ENCODE data around the gene TUBD1. TPM values are rescaled to one million over a fixed set of nuclear protein-coding genes. Genes with fewer than 3 reads are reported as not detected.

TUBD1 gene
- total RNA-seq, 2 experiments from 2014 or later = 15.2 to 15.4 TPM

DNA sequence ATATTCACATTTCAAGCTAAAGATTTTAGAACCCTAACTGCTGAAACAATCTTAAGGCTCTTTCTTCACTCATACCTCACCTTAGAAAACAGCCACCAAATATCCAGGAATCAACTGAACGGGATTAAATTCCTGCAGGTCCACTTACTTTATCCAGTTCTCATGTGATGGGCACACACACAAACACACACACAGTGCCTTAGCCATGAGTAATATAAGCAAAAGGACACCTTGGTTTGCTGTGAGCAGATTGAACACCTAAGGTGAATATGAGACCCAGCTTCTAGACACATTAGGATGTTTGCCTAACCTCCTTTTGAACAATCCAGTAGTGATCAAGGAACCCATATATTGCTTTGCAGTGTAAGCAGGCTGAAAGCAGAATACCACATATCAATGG lies 81.5 kb downstream of the TUBD1 start:
- Mint-ChIP-seq H3K9me3 (no peaks in the 10 kb centered on the region), H3K27me3 (ENCODE audit: low read depth) (no peaks in the 10 kb centered on the region), H3K4me3 (no peak overlapping the region), H3K36me3 (ENCODE audit: low read depth) (peaks cover 31% of the 10 kb centered on the region), H3K27ac (no peak overlapping the region), H3K4me1 (ENCODE audit: low read depth) (peaks cover 8% of the 10 kb centered on the region)
- CTCF ChIA-PET = interaction anchor here (0.8 kb wide), 1 partner anchor 14 kb away, joined by 3 read pairs; no protein-coding TSS in a partner anchor
- DNase-seq = no peak
- intact Hi-C loops (cut with micrococcal nuclease) = no loop called here

DNA sequence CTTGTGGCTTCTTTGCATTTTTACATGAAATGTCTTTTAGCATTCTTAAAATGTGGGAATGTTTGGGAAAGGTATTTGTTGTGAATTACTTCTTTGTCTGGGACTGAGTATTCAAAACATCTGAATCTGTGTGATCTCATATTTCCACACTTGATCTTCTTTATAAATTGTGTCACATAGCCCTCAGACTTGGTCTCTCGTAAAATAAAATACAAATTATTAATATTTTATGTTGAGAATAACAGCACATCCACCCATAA lies 81.9 kb downstream of the TUBD1 start:
- intact Hi-C loops (cut with micrococcal nuclease) = no loop called here
- H3K4me1 Mint-ChIP-seq (ENCODE audit: low read depth) = peaks cover 8% of the 10 kb centered on the region
- no peak for DNase-seq
- H3K9me3 Mint-ChIP-seq = no peaks in the 10 kb centered on the region
- no peak overlapping the region for H3K4me3 Mint-ChIP-seq
- H3K36me3 Mint-ChIP-seq (ENCODE audit: low read depth) = peaks cover 27% of the 10 kb centered on the region
- H3K27me3 Mint-ChIP-seq (ENCODE audit: low read depth) = no peaks in the 10 kb centered on the region
- no peak overlapping the region for H3K27ac Mint-ChIP-seq
- CTCF ChIA-PET = no interaction called here

Small RNA genes lying within 50 kb of the gene (microRNA-seq; reads per million reads assigned to microRNA genes)
- gene MIR21 (ENCODE audit: borderline microRNAs expressed, borderline replicate concordance) = 428,123 reads per million, percentile 100 among the genes with 10 or more reads in this experiment

Other genes with a start within 250 kb of the TUBD1 start
- 10 to 100 TPM; 19.7 to 24.4 TPM for gene PTRH2, start 185.5 kb downstream of the TUBD1 start, total RNA-seq
- gene VMP1, start 185.3 kb downstream of the TUBD1 start, total RNA-seq = 100 to 1,000 TPM; 423 to 438 TPM
- gene RPS6KB1, start 178 bp upstream of the TUBD1 start, total RNA-seq = 10 to 100 TPM; 42.1 to 48.5 TPM
- gene RNFT1, start 71.8 kb upstream of the TUBD1 start, total RNA-seq = 10 to 100 TPM; 29.1 to 31.1 TPM
- 10 to 100 TPM; 19.3 to 22.9 TPM for gene HEATR6, start 186.0 kb upstream of the TUBD1 start, total RNA-seq